ENCODE results near the gene GNAI1. TPM values are rescaled to one million over a fixed set of nuclear protein-coding genes. Genes with fewer than 3 reads are reported as not detected.

GNAI1 gene
- total and polyA plus RNA-seq, 2 of the 13 experiments (the other 11 are each of a cell fraction or from before 2014, with no cell fraction given): 3.5 to 5.7 TPM

- intact Hi-C loops (cut with micrococcal nuclease; ENCODE audit: unreplicated experiment): no loop called here
- Histone ChIP-seq H3K9ac (ENCODE audit: insufficient read depth, low read depth, low read length) (no peak overlapping the region), H2AFZ (ENCODE audit: low read length) (no peak overlapping the region), H3K4me1 (ENCODE audit: insufficient read depth, low read length) (peaks cover 7% of the 10 kb centered on the region; the same call in 1 of the 2 replicates), H3K4me3 (replicated peaks in 1 of 3; ENCODE audit: insufficient read depth in 1 of 3, low read depth in 2 of 3, low read length in 3 of 3) (no peak overlapping the region), H3K27ac (ENCODE audit: extremely low read length, insufficient read depth, low read length) (no peak overlapping the region), H3K9me3 (ENCODE audit: low read length) (no peaks in the 10 kb centered on the region), H3K79me2 (ENCODE audit: insufficient read depth, low read length) (no peaks in the 10 kb centered on the region), H3K27me3 (ENCODE audit: control insufficient read depth in 1 of 2, insufficient read depth in 2 of 2, low read length in 2 of 2) (no peaks in the 10 kb centered on the region), H4K20me1 (ENCODE audit: insufficient read depth, low read length) (no peaks in the 10 kb centered on the region), H3K36me3 (replicated peaks in 1 of 2; ENCODE audit: control insufficient read depth in 1 of 2, insufficient read depth in 2 of 2, low read length in 2 of 2) (no peaks in the 10 kb centered on the region), H3K4me2 (ENCODE audit: low read depth, low read length) (no peak overlapping the region)
- ChIA-PET POLR2A (no interaction called here), CTCF (ENCODE audit: low intra/inter-chr PET ratio, low total read pairs) (no interaction called here)
- TF ChIP-seq THYN1 (CRISPR knock-in tag; IDR thresholded peaks at IDR 0.05; ENCODE audit: borderline replicate concordance, low read depth) (no peak), ZNF180 (CRISPR knock-in tag; IDR thresholded peaks at IDR 0.05; ENCODE audit: borderline replicate concordance, low read depth) (no peak), MIER3 (CRISPR knock-in tag; IDR thresholded peaks at IDR 0.05; ENCODE audit: borderline replicate concordance) (no peak), ZFYVE20 (CRISPR knock-in tag; IDR thresholded peaks at IDR 0.05; ENCODE audit: borderline replicate concordance, low read depth) (no peak), RFXAP (CRISPR knock-in tag; IDR thresholded peaks at IDR 0.05; ENCODE audit: borderline replicate concordance) (no peak)
- ATAC-seq (no peak), FAIRE-seq (no peak), DNase-seq (ENCODE audit: low spot score) (no peak)
- BruUV-seq (replicated peaks): no TSS peak
- 17% methylated on average over 1 of the region's 1 CpG for WGBS (ENCODE audit: low lambda C conversion rate)
- in situ Hi-C loops (cut with HindIII; ENCODE audit: extremely low pct_ligation_motif_present, low pct_unique_long_range_greater_than_20kb): no loop called here
Measured at GRCh38 chr7:80275192-80275605, 140.6 kb downstream of the GNAI1 start.

Small RNAs within 50 kb of the gene (small RNA-seq; reads per million reads assigned to genes)
- gene RN7SL869P (ENCODE audit: insufficient read depth in 2 of 3, insufficient read length in 3 of 3, low read depth in 2 of 3, low replicate concordance in 1 of 3): 0 reads per million in 3 experiments
